NB4 (cell line): Measurements from ENCODE around the gene PABPN1L.

Source experiments
- CTCF ChIP-seq: IDR thresholded peaks from one replicate; pipeline ENCODE4 v1.5.1; 2012; ENCODE audit warnings: low read depth, low read length
- POLR2A ChIP-seq: IDR thresholded peaks from 2 replicates; pipeline ENCODE4 v1.6.1; 2011; ENCODE audit warnings: mild to moderate bottlenecking; ENCODE audit not compliant: insufficient read length; ENCODE audit errors: extremely low read depth

- no peak for TF ChIP-seq POLR2A
- TF ChIP-seq CTCF: no peak
Measured at GRCh38 chr16:88905563-88905962, 39.1 kb upstream of the PABPN1L start.
